GM21576 (cell line): ENCODE data around the gene FCHO1.
A peak's percentile ranks its signal among the peaks of the same experiment; 100 is the strongest.

Source experiments
- ATAC-seq: cut with Tn5 transposase; IDR thresholded peaks from one replicate; pipeline ENCODE4 v1.9.1; 2021; ENCODE audit warnings: mild to moderate bottlenecking, moderate library complexity; ENCODE audit not compliant: unreplicated experiment

The FCHO1 gene

GRCh38 chr19:17734146-17734545, 17.1 kb upstream of the FCHO1 start:
- ATAC-seq = no peak

- no peak for ATAC-seq
Measured at GRCh38 chr19:17735410-17735809, 15.9 kb upstream of the FCHO1 start.

- ATAC-seq = no peak
Measured at GRCh38 chr19:17737690-17738153, 13.6 kb upstream of the FCHO1 start.

- ATAC-seq = no peak
Measured at GRCh38 chr19:17739121-17739875, 12.0 kb upstream of the FCHO1 start.

GRCh38 chr19:17741456-17741855, 9.8 kb upstream of the FCHO1 start:
- no peak for ATAC-seq

- no peak for ATAC-seq
Measured at GRCh38 chr19:17743874-17744580, 7.2 kb upstream of the FCHO1 start.

DNA sequence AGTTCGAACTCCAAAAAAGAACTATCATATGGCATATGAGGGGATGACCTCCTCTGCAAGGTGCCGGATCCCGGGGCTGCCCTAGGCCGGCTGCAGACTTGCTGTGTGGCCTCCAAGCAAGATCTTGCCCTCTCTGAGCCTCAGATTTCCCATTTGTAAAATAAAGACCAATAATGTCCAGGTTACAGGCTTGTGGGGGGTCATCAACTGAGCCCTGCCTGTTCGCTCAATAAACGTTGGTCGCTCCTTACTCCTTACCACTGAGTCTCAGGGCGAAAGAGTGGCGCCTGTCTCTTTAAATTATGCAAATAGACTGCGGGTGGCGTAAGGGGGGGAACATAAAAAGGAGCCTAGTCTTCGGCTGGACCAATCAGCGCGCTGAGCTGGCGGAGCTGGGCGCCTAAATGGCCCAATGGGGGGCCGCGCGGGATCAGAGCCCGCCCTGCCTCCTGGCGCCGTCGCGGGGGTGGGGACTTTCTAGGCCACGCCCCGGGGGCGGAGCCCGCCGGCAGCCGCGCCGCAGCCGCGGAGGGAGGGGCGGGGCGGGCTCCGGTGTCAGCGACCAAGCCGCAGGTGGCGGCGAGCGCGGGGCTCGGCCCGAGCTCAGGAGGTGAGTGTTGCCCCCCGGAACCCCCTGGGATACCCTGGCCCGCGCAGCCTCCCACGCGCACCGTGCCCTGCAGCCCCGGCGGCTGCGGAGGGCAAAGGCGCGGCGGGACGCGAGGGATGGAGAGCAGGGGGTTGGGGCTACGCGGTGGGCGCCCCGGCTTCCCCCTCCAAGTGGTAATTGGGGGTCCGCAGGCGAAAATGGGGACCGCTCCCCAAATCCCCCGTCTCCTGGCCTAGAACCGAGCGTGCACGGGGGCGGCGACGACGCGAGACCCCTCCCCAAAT, 3.8 kb upstream of the FCHO1 start:
- ATAC-seq = peak; percentile 60

GRCh38 chr19:17748884-17749638, 2.2 kb upstream of the FCHO1 start:
- no peak for ATAC-seq

DNA sequence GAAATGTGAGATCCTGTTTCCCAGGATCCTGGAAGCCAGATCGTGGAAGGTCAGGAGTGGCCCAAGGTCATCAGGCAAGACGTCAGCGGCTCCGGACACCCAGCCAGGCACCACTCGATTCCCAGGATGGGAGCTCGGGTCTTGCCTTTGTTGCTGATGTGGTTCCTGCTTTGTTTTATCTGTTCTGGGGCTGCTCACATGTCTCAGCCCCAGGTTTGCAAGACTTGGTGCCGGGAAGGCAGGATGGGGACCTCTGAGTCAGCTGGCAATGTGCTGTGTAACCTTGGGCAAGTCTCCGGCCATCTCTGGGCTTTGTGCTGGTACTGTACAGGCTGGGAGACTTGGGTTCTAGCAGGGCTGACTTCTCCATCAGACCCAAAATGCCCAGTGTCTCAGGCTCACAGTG, 1.4 kb upstream of the FCHO1 start:
- no peak for ATAC-seq

DNA sequence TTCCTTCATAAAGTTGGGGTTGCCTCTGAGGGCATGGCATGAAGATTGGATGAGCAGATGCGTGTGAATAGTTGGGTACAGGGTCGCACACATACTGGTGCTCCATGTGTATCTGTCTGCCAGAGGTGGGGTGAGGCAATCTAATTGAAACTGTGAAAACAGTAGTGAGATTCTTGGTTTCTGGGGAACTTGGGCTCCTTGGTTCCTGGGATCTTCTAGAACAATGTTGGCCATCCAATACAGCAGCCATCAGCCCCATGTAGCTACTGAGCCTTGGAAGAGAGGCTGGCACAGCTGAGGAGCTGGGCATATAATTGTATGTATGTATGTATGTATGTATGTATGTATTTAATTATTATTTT, 616 bp downstream of the FCHO1 start:
- no peak for ATAC-seq

DNA sequence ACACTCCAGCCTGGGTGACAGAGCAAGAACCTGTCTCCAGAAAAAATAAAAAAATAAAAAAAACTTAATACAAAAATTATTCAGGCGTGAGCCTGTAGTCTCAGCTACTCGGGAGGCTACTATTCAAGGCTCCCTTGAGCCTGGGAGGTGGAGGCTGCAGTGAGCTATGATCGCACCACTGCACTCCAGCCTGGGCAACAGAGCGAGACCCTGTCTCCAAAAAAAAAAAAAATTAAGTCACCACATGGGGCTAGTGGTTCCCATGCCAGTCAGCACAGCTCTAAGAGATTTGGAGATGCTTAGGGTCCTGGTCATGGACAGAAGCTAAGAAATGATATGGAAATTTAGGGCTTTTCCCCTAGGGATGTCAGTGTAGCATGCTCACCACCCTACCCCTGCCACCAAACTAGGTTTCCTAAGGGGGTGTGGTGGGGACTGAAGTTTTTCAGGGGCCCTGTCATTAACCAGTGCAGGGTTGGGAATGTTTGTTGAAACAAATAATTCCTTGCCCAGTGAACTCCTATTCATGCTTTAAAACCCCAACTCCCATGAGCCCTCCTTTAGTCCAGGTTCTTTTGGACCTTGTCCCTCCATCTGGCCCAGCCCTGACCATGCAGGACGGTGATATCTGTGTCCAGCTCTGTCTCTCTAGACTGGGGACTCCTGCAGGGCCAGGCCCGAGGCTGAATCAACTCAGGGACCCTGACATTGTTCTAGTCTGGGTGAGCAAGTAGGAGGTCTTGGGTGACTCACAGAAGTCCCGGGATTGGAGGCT, 1.8 kb downstream of the FCHO1 start:
- ATAC-seq = no peak

DNA sequence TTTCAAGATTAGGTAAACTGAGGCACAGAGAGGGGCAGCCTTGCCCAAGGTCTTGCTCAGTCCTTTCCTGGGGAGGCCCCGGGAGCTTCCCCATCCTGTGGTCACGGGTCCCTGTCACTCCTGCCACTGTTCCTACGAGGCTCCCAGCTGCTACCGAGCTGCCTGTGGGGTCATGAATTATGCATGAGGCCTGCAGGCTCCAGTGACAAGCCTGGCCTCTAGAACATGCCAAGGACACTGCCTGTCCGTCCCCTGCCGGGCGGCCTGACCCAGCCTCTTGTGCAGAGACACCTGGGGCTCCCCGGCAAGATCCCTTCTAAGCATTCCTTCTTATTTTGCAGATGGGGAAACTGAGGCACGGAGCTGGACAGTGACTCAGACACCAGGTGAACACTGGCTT, 2.7 kb downstream of the FCHO1 start:
- no peak for ATAC-seq

DNA sequence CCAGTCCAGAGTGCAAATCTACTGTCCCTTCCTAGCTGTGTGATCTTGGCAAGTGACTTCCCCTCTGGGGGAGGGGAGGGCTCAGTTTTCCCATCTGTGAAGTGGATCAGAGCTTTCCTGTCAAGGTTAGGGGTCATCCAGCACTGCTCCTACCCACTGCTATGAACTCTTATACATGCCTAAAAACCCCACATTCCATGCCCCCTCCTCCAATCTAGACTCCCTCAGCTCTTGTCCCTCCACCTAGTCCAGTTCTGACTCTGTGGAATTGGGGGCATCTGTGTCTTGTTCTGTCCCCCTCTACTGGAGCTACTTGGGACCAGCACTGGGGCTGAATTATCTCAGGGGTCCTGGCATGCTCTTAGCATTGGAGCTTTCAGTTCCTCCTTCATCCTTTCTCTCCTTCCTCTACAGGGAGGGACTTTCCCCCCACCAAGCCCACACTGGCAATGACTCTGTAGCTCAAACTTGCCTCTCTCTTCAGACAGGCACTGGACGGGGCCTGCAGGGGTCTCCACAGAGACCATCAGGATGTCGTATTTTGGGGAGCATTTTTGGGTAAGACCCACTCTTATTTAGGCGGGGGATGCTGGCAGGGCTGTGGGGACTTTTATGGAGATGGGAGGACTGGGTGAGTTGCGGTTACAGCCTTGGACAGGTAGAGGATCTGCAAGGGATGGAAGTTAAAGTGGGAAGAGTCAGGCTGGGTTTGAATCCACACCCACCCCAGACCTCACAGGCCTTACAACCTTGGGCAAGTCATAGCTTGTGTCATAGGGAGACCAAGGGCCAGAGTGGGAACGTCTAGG, 3.6 kb downstream of the FCHO1 start:
- ATAC-seq = peak; percentile 47

GRCh38 chr19:17755443-17755890, 4.2 kb downstream of the FCHO1 start:
- no peak for ATAC-seq

DNA sequence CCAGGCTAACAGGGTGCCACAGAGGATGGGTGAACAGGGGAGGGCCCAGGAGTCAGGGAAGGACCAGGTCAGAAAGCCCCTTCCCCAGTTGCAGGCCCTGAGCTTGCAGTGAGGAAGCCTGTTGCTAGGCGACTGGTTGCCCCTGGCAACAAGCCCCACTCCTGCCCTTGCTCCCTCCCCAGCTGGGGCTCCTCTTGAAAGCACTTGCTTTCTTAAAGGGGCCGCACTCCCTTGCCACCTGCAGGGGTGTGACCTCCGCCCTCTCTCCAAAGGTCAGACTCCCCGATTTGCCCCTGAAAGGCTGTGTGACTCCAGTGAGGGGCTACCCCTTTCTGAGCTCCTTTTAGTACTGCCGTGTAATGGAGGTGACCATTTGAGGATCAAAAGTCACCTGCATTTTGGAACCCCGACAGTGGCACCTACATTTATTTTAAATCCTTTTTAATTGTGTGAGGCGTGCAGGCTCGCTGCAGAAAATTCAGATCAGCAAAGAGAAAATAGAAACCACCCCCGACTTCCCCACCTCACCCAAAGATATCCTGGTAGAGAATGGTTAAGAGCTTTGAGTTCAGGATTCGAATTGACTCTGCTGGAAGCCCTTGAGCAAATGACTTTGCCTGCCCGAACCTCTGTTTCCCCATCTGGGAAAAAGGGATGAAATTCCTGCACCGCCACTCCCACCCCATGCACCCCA, 4.8 kb downstream of the FCHO1 start:
- no peak for ATAC-seq

GRCh38 chr19:17757125-17757524, 5.8 kb downstream of the FCHO1 start:
- no peak for ATAC-seq

- no peak for ATAC-seq
Measured at GRCh38 chr19:17758515-17758914, 7.2 kb downstream of the FCHO1 start.

DNA sequence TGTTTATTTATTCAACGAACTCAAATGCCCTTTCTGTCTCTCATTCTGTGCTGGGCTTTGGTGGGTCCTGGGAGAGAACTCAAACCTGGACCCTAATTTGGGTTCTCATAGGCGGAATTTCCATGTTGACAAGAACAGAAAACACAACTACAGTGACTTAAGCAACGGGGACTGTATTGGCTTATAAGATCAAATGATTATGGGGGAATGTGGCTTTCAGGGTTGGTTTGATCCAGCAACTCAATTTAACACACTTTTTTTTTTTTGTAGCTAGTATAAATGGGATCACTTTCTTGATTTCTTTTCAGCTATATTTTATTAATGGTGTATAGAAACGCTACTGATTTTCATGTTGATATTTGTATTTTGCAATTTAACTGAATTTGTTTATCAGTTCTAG, 9.9 kb downstream of the FCHO1 start:
- no peak for ATAC-seq
